Heart left ventricle (tissue), 16 donors: Measurements from ENCODE around the gene EIF5A. TPM values are rescaled to one million over a fixed set of nuclear protein-coding genes. Genes with fewer than 3 reads are reported as not detected.

ENCODE experiments used
- ATAC-seq, 4 donors: fragments of 200-7000 bp; cut with Tn5 transposase; one replicate each; pipeline ENCODE4 v1.9.1; 2020 to 2022; ENCODE audit warnings: moderate library complexity in 4 of 4, mild to moderate bottlenecking in 3 of 4, moderate number of reproducible peaks in 1 of 4
- DNase-seq, 5 donors: peaks; one replicate each; pipeline ENCODE4 v3.0.0-alpha.2; 2020
- H3K27ac ChIP-seq, 12 donors: fragments of 200-600 bp; sonication (generic) in 4 of 12; one replicate each; pipeline versions ENCODE4 v1.5.0 to v1.8.0; 2016 to 2022; ENCODE audit warnings: mild to moderate bottlenecking in 2 of 12
- H3K27me3 ChIP-seq, 9 donors: fragments of 200-600 bp; sonication (generic) in 2 of 9; one replicate each; pipeline versions ENCODE4 v1.5.1 to v1.8.0; 2016 to 2022; ENCODE audit warnings: mild to moderate bottlenecking in 3 of 9
- H3K36me3 ChIP-seq, 9 donors: fragments of 200-600 bp; sonication (generic) in 2 of 9; one replicate each; pipeline versions ENCODE4 v1.5.0 to v1.8.0; 2018 to 2022; ENCODE audit warnings: mild to moderate bottlenecking in 2 of 9
- H3K4me1 ChIP-seq, 12 donors: fragments of 200-600 bp; sonication (generic) in 4 of 12; one replicate each; pipeline versions ENCODE4 v1.5.0 to v1.8.0; 2016 to 2022; ENCODE audit warnings: mild to moderate bottlenecking in 3 of 12
- H3K4me3 ChIP-seq, 12 donors: fragments of 200-600 bp; sonication (generic) in 4 of 12; one replicate each; pipeline versions ENCODE4 v1.5.0 to v1.8.0; 2017 to 2022; ENCODE audit warnings: mild to moderate bottlenecking in 9 of 12, moderate library complexity in 4 of 12
- H3K9me3 ChIP-seq, 12 donors: fragments of 200-600 bp; sonication (generic) in 4 of 12; one replicate each; pipeline versions ENCODE4 v1.5.0 to v1.8.0; 2016 to 2022; ENCODE audit warnings: mild to moderate bottlenecking in 1 of 12
- CTCF ChIP-seq, 12 donors: fragments of 200-600 bp; sonication (generic) in 4 of 12; IDR thresholded peaks; one replicate each; pipeline versions ENCODE4 v1.5.0 to v1.8.0; 2018 to 2022; ENCODE audit warnings: antibody characterized with exemption in 12 of 12, mild to moderate bottlenecking in 5 of 12
- POLR2A ChIP-seq, 2 donors: fragments of 450-650 bp; IDR thresholded peaks; one replicate each; pipeline ENCODE4 v1.6.1; 2017; ENCODE audit warnings: antibody characterized with exemption in 2 of 2, mild to moderate bottlenecking in 2 of 2, moderate library complexity in 2 of 2
- WGBS, 4 donors: extraction: QIAGEN DNeasy Blood & Tissue Kit in 2 of 4; methylation state at CpG; one replicate each; pipeline versions ENCODE4 v1.1.5 to v1.1.7; 2013 to 2018; 5-methylcytosine and 5-hydroxymethylcytosine counted together
- intact Hi-C, 10 donors: fragments of 100-400 bp; cut with DNase I; formaldehyde crosslinking; loops; one replicate each; pipeline versions ENCODE4 v1.11.1 to v1.14.2; 2022
- polyA plus RNA-seq, 2 donors: library from polyadenylated mRNA; stranded (reverse); fragments of 200-250 nt; gene quantifications; one replicate each; pipeline ENCODE4 v1.2.3, GENCODE V29; 2013
- total RNA-seq, 9 donors: library from RNA; depleted of rRNA in 2 of 9; stranded (reverse); fragments of >200 nt in 2 of 9; fragmentation: NEBNext Ultra II Directional in 3 of 9; extraction: Animal tissue kit (Norgen Biotek cat#: 25700) in 3 of 9; gene quantifications; one replicate each; pipeline versions ENCODE4 v1.1.0 to v1.2.4, GENCODE V29; 2016 to 2023
- donor health status: ischemic (EF 13 %, LVEDD 7.1; RV severe dilation, severe dysfunction).
- donor health status: healthy with polysubstance abuse.
- donor health status: DM: no; HTN: yes; CAD: no.
- donor health status: DM: no; HTN: no; CAD: no.
- donor health status: ischemic (EF 25% LVEDD 6.9; RV normal size, moderate dysfunction).
- donor health status: ischemic (EF 25% LVEDD 5.7; RV mildly dilated, moderate dysfunction).
- donor health status: healthy.
- donor health status: DM: yes; HTN: yes; CAD: no.
- donor health status: ischemic (EF 35%, LVEDD 5.7; RV mildly dilated, moderate dysfunction).
- donor health status: nonischemic (EF 11% LVEDD 7.7; RV severe dilation, severe dysfunction).
- donor health status: DM: yes; HTN: yes; CAD: no.
- donor health status: PGD.
- donor health status: ischemic (EF 29% LVEDD 5.4; RV normal size, mild dysfunction).
- donor health status: nonischemic (EF 23%, LVEDD 6.1; RV moderate dilation, normal function).

The EIF5A gene
- total and polyA plus RNA-seq, 11 donors: 120 to 934 (median 268) TPM

- Histone ChIP-seq H3K4me1 (peaks cover 2 to 65% (median 44%) of the 10 kb centered on the region in 12 donors), H3K27ac (peak overlapping the region; percentile 11 to 85 (median 72)), H3K27me3 (peaks cover 0 to 52% (median 29%) of the 10 kb centered on the region in 9 donors), H3K9me3 (no peaks in the 10 kb centered on the region), H3K36me3 (no peaks in the 10 kb centered on the region), H3K4me3 (peak overlapping the region in 6 of 12 donors; percentile 28 to 41 (median 34))
- WGBS, 4 donors: 63 to 70% (median 66%) methylated on average over 42 of the region's 42 CpGs
- ATAC-seq: no peak
- TF ChIP-seq CTCF (IDR thresholded peaks at IDR 0.05): no peak
- intact Hi-C loops: loop anchor here (1.0 to 10.0 kb wide), 6 partner anchors 14 to 251 kb away; partner anchors contain the start of genes SLC2A4 (in 2 of the 10) and SLC16A11 (in 1 of the 10)
- no peak for DNase-seq
These were observed 11.9 kb upstream of the EIF5A start for GRCh38 chr17:7295230-7296180.

GRCh38 chr17:7296189-7296861 is 11.1 kb upstream of the EIF5A start:
- Histone ChIP-seq H3K9me3 (no peaks in the 10 kb centered on the region), H3K27ac (peak overlapping the region; percentile 11 to 85 (median 72)), H3K4me3 (peak overlapping the region in 9 of 12 donors; percentile 5 to 37 (median 26)), H3K27me3 (peaks cover 0 to 49% (median 29%) of the 10 kb centered on the region in 9 donors), H3K4me1 (peaks cover 2 to 56% (median 39%) of the 10 kb centered on the region in 12 donors), H3K36me3 (no peaks in the 10 kb centered on the region)
- TF ChIP-seq CTCF (IDR thresholded peaks at IDR 0.05) (peak; percentile 87 to 98 (median 95)), POLR2A (IDR thresholded peaks at IDR 0.05) (peak in 1 of 2 donors; percentile 38)
- WGBS, 4 donors: 2 to 4% (median 2%) methylated on average over 18 to 51 of the region's 51 CpGs
- ATAC-seq: peak; percentile 73 to 86 (median 78)
- peak; percentile 86 to 93 (median 90) for DNase-seq
- intact Hi-C loops: loop anchor here (1.0 to 10.0 kb wide), 6 partner anchors 15 to 252 kb away; partner anchors contain the start of genes SLC2A4 (in 2 of the 10) and SLC16A11 (in 1 of the 10)

- intact Hi-C loops: loop anchor here in 2 of 10 donors (5.0 kb wide), 2 partner anchors 47 to 257 kb away; no protein-coding TSS in a partner anchor
These were observed 3.2 kb upstream of the EIF5A start for GRCh38 chr17:7304179-7304578.

More at GRCh38 chr17:7304179-7304578, 3.2 kb upstream of the EIF5A start:
- 95 to 97% (median 96%) methylated on average over 7 of the region's 7 CpGs for WGBS, 4 donors
- peaks cover 0 to 17% (median 11%) of the 10 kb centered on the region in 12 donors for H3K4me1 ChIP-seq
- no peak for TF ChIP-seq POLR2A (IDR thresholded peaks at IDR 0.05)
- TF ChIP-seq CTCF (IDR thresholded peaks at IDR 0.05): no peak
- no peak overlapping the region for H3K4me3 ChIP-seq
- peaks cover 0 to under 1% (median 0%) of the 10 kb centered on the region in 9 donors for H3K36me3 ChIP-seq
- no peak for ATAC-seq
- no peak for DNase-seq
- no peak overlapping the region for H3K27ac ChIP-seq
- H3K9me3 ChIP-seq: no peaks in the 10 kb centered on the region
- no peaks in the 10 kb centered on the region for H3K27me3 ChIP-seq
